Measurements from ENCODE around the gene MAP3K13.

DNA sequence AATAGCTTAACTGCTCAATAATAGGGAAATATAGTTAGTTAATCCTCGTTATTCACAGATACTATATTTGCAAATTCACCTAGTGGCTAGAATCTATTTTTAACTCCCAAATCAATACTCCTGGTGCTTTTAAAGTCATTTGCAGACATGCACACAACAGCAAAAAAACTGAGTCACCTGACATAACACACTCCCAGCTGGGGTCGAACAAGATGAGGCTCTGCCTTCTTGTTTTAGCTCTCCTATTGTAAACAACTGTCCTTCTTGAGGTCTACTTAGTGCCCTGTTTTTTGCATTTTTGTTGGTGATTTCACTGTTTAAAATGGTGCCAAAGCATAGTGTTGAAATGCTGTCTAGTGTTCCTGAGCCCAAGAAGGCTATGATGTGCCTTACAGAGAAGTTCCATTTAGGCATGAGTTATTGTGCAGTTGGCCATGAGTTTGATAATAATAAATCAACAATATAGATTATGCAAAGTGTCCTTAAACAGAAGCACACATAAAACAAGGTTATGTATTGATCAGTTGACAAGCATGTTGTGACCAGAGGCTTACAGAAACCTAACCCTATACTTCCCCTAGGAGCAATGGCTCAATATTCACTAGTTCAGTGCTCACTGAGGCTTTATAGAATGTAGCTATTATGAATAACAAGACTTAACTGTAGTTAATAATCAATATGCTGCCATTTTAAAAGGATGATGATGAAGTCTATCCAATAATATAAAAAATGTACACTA is 18.6 kb downstream of the MAP3K13 start:
- TF ChIP-seq, protein P1, sequence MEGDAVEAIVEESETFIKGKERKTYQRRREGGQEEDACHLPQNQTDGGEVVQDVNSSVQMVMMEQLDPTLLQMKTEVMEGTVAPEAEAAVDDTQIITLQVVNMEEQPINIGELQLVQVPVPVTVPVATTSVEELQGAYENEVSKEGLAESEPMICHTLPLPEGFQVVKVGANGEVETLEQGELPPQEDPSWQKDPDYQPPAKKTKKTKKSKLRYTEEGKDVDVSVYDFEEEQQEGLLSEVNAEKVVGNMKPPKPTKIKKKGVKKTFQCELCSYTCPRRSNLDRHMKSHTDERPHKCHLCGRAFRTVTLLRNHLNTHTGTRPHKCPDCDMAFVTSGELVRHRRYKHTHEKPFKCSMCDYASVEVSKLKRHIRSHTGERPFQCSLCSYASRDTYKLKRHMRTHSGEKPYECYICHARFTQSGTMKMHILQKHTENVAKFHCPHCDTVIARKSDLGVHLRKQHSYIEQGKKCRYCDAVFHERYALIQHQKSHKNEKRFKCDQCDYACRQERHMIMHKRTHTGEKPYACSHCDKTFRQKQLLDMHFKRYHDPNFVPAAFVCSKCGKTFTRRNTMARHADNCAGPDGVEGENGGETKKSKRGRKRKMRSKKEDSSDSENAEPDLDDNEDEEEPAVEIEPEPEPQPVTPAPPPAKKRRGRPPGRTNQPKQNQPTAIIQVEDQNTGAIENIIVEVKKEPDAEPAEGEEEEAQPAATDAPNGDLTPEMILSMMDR (IDR thresholded peaks at IDR 0.05) = no peak
- TF ChIP-seq POLR2A (IDR thresholded peaks at IDR 0.05) = no peak

Data from esophagus squamous epithelium (tissue), 4 donors.